Measurements from ENCODE around the gene MRPL49.

MRPL49 gene

DNA sequence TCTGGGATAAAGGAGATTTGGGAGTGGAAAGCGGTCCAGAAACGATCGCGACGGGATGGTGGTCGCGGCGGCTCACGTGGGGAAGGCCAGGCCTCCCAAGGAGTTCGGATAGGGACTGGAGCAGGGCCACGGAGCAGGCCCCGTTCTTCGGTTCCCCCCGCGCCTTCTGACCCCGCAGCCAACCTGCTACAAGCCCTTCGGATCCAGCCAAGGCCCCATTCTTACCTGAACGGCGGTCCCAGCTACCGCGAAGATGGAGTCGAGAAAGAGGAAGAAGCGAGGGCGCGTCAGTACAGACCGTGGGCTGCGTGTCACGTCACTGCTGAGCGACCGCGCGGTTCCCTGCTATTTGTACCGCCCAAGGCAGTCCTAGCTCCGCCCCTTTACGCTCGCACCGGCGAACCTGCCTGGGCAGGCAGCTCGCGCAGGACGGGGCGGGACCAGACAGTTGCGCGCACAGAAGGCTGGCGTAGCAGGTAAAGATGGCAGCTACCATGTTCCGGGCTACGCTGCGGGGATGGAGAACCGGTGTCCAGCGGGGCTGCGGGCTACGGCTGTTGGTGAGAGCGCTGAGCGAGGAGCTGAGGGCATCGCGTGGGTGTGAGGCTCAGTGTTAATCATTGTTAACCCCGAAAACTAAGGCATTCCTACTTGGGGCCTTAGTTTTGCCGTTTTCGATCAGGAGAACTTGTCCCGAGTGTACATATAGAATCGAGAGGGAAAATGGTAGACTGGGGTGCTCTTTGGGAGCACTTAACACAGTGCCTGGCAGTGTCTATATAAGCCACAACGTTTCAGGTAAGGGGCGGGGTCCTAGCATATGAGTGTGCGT lies at the start of gene MRPL49, which contains the start of gene FAU (continued):
- TF ChIP-seq ZNF155 (tag by site-specific recombination; IDR thresholded peaks at IDR 0.05) (no peak), ZBTB21 (tag by site-specific recombination; IDR thresholded peaks at IDR 0.05) (peak; percentile 57; the same call in 1 of the 2 replicates), EGR2 (tag by site-specific recombination; IDR thresholded peaks at IDR 0.05; ENCODE audit: low read depth) (peak; percentile 47; the same call in 1 of the 2 replicates), ZBTB1 (tag by site-specific recombination; IDR thresholded peaks at IDR 0.05) (no peak), ZNF600 (tag by site-specific recombination; IDR thresholded peaks at IDR 0.05) (0 out of 2 replicates have a peak, but pooled peaks have one; percentile 61), ZEB2 (tag by site-specific recombination; IDR thresholded peaks at IDR 0.05) (peak; percentile 92), ZXDB (tag by site-specific recombination; IDR thresholded peaks at IDR 0.05) (peak; percentile 83), KLF8 (tag by site-specific recombination; IDR thresholded peaks at IDR 0.05) (peak; percentile 80)
- TF ChIP-seq, protein P1, sequence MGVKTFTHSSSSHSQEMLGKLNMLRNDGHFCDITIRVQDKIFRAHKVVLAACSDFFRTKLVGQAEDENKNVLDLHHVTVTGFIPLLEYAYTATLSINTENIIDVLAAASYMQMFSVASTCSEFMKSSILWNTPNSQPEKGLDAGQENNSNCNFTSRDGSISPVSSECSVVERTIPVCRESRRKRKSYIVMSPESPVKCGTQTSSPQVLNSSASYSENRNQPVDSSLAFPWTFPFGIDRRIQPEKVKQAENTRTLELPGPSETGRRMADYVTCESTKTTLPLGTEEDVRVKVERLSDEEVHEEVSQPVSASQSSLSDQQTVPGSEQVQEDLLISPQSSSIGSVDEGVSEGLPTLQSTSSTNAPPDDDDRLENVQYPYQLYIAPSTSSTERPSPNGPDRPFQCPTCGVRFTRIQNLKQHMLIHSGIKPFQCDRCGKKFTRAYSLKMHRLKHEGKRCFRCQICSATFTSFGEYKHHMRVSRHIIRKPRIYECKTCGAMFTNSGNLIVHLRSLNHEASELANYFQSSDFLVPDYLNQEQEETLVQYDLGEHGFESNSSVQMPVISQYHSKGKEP (tag by site-specific recombination; IDR thresholded peaks at IDR 0.05): no peak

DNA sequence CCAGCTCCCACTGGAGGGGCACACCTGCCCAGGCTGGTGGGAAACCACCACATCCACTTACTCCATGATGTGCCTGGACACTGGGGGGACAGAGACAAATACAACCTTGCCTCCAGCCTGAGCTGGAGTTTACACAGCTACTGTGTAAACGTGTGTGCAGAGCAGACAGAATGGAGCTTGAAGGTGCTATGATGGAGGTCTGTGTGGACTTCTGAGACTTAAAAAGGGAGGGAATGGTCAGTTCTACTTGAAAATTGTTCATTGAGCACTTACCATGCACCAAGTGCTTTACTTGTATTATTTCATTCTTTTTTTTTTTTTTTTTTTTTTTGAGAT lies 49.5 kb upstream of the MRPL49 start:
- Histone ChIP-seq H3K9me3 (ENCODE audit: control insufficient read depth, insufficient read depth, low read depth, low read length) (no peaks in the 10 kb centered on the region), H3K36me3 (ENCODE audit: control insufficient read depth in 2 of 2, insufficient read depth in 1 of 2, low read length in 2 of 2) (peaks cover 0 to 20% of the 10 kb centered on the region in 2 experiments; a peak in 2 of 3 replicates), H3K4me1 (ENCODE audit: control insufficient read depth, insufficient read depth, low read length) (no peaks in the 10 kb centered on the region), H3K4me3 (ENCODE audit: low read depth, low read length) (no peak overlapping the region), H3K27ac (ENCODE audit: extremely low read depth, low read depth, low read length) (no peak overlapping the region)
- TF ChIP-seq ZNF600 (tag by site-specific recombination; IDR thresholded peaks at IDR 0.05) (peak; percentile 31; the same call in 1 of the 2 replicates), ZNF792 (tag by site-specific recombination; IDR thresholded peaks at IDR 0.05) (no peak), ZNF274 (IDR thresholded peaks at IDR 0.05; ENCODE audit: low read length) (no peak), ZNF274 (tag by site-specific recombination; IDR thresholded peaks at IDR 0.05; ENCODE audit: borderline replicate concordance) (no peak), ZNF791 (tag by site-specific recombination; IDR thresholded peaks at IDR 0.05) (no peak), GLI4 (tag by site-specific recombination; IDR thresholded peaks at IDR 0.05) (no peak)
- CTCF ChIA-PET: interaction anchor here (0.6 to 0.8 kb wide), 2 partner anchors 15 to 31 kb away, joined by 3 to 5 read pairs; no protein-coding TSS in a partner anchor
- POLR2A ChIA-PET: interaction anchor here (0.8 to 1.3 kb wide), 3 partner anchors 10 to 23 kb away, joined by 4 to 5 read pairs (median 4); no protein-coding TSS in a partner anchor

DNA sequence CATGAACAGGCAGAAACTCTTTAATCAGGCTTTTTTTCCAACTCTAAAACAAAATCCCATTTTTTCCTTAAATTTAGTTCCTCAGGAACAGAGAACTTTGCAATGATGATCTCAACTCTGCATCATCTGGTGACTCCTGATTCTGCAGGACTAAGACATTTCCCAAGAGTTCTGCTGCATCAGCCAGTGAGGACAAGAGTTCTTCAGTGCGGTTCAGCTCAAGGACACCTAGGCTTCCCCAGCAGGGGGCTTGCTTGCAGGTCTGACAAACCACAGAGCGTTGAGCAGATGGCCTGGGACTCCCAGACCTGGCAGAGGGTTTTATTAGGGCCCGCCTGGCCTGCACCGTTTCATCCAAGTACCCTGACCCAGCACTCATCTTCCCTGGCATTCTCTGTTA lies 44.7 kb upstream of the MRPL49 start:
- Histone ChIP-seq H3K9me3 (ENCODE audit: control insufficient read depth, insufficient read depth, low read depth, low read length) (no peaks in the 10 kb centered on the region), H3K27ac (ENCODE audit: extremely low read depth, low read depth, low read length) (no peak overlapping the region), H3K4me1 (ENCODE audit: control insufficient read depth, insufficient read depth, low read length) (no peaks in the 10 kb centered on the region), H3K4me3 (ENCODE audit: low read depth, low read length) (no peak overlapping the region), H3K36me3 (ENCODE audit: control insufficient read depth in 2 of 2, insufficient read depth in 1 of 2, low read length in 2 of 2) (peaks cover 5 to 66% of the 10 kb centered on the region in 2 experiments; a peak in 2 of 3 replicates)
- POLR2A ChIA-PET: interaction anchor here (0.7 kb wide), 1 partner anchor 13 kb away, joined by 3 read pairs; no protein-coding TSS in a partner anchor
- CTCF ChIA-PET: interaction anchor here (0.5 to 2.2 kb wide), 11 partner anchors 7 to 659 kb away, joined by 3 to 8 read pairs (median 3); partner anchors contain the start of gene SAC3D1
- TF ChIP-seq ZBTB17 (tag by site-specific recombination; IDR thresholded peaks at IDR 0.05) (0 out of 2 replicates have a peak, but pooled peaks have one; percentile 40), KLF7 (tag by site-specific recombination; IDR thresholded peaks at IDR 0.05; ENCODE audit: borderline replicate concordance) (no peak), ZBTB1 (tag by site-specific recombination; IDR thresholded peaks at IDR 0.05) (no peak), ZNF48 (tag by site-specific recombination; IDR thresholded peaks at IDR 0.05) (no peak), KLF10 (tag by site-specific recombination; IDR thresholded peaks at IDR 0.05) (no peak), ZNF701 (tag by site-specific recombination; IDR thresholded peaks at IDR 0.05) (no peak)

Measured in HEK293 (cell line).